Esophagus squamous epithelium (tissue), 4 donors: ENCODE data around the gene XYLT2.

ENCODE experiments used
- POLR2A ChIP-seq, 4 donors: fragments of 450-650 bp; IDR thresholded peaks; one replicate each; pipeline ENCODE4 v1.6.1; 2017; ENCODE audit warnings: antibody characterized with exemption in 4 of 4, mild to moderate bottlenecking in 4 of 4, moderate library complexity in 3 of 4
- TF ChIP-seq, protein P1 (sequence below), 6 experiments: fragments of 450-650 bp in 4 of 6; fragments of 200-600 bp in 2 of 6; sonication (generic) in 2 of 6; IDR thresholded peaks; one replicate each; pipeline ENCODE4 v1.5.1; 2016 to 2019; ENCODE audit warnings: antibody characterized with exemption in 6 of 6, mild to moderate bottlenecking in 4 of 6, moderate library complexity in 4 of 6

DNA sequence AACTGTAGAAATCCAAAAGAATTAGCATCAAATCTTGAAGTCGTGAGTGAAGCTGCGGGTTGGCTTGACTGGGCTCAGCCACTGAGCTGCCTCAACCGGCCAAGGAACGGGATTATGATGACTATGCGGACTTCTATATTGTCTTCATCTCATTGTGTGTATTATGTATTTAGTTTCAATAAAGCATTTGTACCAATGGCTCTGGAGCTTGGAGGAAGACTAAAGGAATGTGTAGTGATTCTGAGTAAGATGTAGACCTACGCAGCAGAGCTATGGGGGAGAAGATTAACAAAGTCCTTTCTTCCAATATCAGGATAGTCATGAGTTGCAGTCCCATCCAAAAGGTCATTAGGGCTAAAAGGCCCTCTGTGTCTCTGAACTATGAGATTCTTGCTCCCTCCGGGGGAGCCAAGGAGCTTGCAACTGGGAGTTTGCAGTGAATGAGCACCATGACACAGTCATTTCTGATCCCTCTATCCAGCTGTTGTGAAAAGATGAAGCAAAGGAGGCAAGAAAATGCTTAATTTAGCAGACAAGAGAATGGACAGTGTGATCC is 35.4 kb downstream of the XYLT2 start:
- no peak for TF ChIP-seq POLR2A (IDR thresholded peaks at IDR 0.05)
- TF ChIP-seq, protein P1, sequence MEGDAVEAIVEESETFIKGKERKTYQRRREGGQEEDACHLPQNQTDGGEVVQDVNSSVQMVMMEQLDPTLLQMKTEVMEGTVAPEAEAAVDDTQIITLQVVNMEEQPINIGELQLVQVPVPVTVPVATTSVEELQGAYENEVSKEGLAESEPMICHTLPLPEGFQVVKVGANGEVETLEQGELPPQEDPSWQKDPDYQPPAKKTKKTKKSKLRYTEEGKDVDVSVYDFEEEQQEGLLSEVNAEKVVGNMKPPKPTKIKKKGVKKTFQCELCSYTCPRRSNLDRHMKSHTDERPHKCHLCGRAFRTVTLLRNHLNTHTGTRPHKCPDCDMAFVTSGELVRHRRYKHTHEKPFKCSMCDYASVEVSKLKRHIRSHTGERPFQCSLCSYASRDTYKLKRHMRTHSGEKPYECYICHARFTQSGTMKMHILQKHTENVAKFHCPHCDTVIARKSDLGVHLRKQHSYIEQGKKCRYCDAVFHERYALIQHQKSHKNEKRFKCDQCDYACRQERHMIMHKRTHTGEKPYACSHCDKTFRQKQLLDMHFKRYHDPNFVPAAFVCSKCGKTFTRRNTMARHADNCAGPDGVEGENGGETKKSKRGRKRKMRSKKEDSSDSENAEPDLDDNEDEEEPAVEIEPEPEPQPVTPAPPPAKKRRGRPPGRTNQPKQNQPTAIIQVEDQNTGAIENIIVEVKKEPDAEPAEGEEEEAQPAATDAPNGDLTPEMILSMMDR (IDR thresholded peaks at IDR 0.05) = no peak
